ENCODE results near the gene DPP6. TPM values are rescaled to one million over a fixed set of nuclear protein-coding genes. Genes with fewer than 3 reads are reported as not detected.

DPP6 gene
- total RNA-seq, 1 experiment from 2014 or later = not detected

- Histone ChIP-seq H3K4me1 (replicated peaks; ENCODE audit: insufficient read depth) (no peaks in the 10 kb centered on the region), H3F3A (ENCODE audit: insufficient read depth, low read depth) (no peaks in the 10 kb centered on the region), H3K27ac (no peak overlapping the region), H3K9me2 (ENCODE audit: insufficient read depth) (no peaks in the 10 kb centered on the region), H3K36me3 (ENCODE audit: low read depth) (no peaks in the 10 kb centered on the region), H3K4me2 (no peak overlapping the region), H2AFZ (no peak overlapping the region), H3K9me3 (ENCODE audit: insufficient read depth, low read depth) (no peaks in the 10 kb centered on the region), H3K4me3 (no peak overlapping the region), H3K79me2 (ENCODE audit: low read depth) (no peaks in the 10 kb centered on the region), H4K20me1 (ENCODE audit: insufficient read depth) (no peaks in the 10 kb centered on the region), H3K27me3 (ENCODE audit: insufficient read depth, low read depth) (peaks cover 48% of the 10 kb centered on the region)
- no peak for DNase-seq
- no peak for TF ChIP-seq CTCF (conservative IDR thresholded peaks at IDR 0.05)
- POLR2A ChIA-PET (ENCODE audit: unreplicated experiment) = no interaction called here
- intact Hi-C loops (cut with micrococcal nuclease; ENCODE audit: unreplicated experiment) = no loop called here
- no TSS peak for BruUV-seq (replicated peaks)
- CTCF ChIA-PET = no interaction called here
Measured at GRCh38 chr7:154167807-154168206, 115.6 kb downstream of the DPP6 start.

DNA sequence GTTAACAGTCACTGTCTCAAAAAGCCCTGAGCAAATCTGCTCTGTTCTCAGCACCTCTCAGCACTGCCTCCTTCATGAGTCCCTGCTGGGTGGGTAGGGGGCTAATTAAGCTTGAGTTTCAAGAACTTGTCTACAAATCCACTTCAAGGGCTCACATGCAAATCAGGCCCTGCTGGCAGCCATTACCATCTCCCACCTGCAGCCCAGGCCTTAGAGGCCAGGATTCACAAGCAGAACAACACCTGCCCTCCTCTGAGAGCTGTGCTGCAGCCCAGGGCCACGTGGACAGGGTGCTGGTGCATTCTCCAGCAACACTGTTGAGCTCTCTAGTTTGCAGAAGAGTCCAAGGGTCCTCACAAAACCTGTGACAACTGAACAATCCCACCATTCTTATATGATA lies 119.2 kb downstream of the DPP6 start:
- H3K36me3 ChIP-seq (ENCODE audit: low read depth) = no peaks in the 10 kb centered on the region
- TF ChIP-seq CTCF (conservative IDR thresholded peaks at IDR 0.05) = no peak
- TF ChIP-seq EZH2 (IDR thresholded peaks at IDR 0.05; ENCODE audit: low read depth) = no peak
- BruUV-seq (replicated peaks) = no TSS peak
- no peak overlapping the region for H3K4me3 ChIP-seq
- H4K20me1 ChIP-seq (ENCODE audit: insufficient read depth) = no peaks in the 10 kb centered on the region
- H3K9me2 ChIP-seq (ENCODE audit: insufficient read depth) = no peaks in the 10 kb centered on the region
- no peaks in the 10 kb centered on the region for H3K9me3 ChIP-seq (ENCODE audit: insufficient read depth, low read depth)
- no peaks in the 10 kb centered on the region for H3K79me2 ChIP-seq (ENCODE audit: low read depth)
- H2AFZ ChIP-seq = no peak overlapping the region
- H3K4me1 ChIP-seq (replicated peaks; ENCODE audit: insufficient read depth) = no peaks in the 10 kb centered on the region
- CTCF ChIA-PET = no interaction called here
- intact Hi-C loops (cut with micrococcal nuclease; ENCODE audit: unreplicated experiment) = no loop called here
- no peak overlapping the region for H3K4me2 ChIP-seq
- POLR2A ChIA-PET (ENCODE audit: unreplicated experiment) = no interaction called here
- no peaks in the 10 kb centered on the region for H3F3A ChIP-seq (ENCODE audit: insufficient read depth, low read depth)
- peak in 1 of 2 experiments; percentile 8 for DNase-seq
- no peak overlapping the region for H3K27ac ChIP-seq
- peaks cover 70% of the 10 kb centered on the region for H3K27me3 ChIP-seq (ENCODE audit: insufficient read depth, low read depth)

DNA sequence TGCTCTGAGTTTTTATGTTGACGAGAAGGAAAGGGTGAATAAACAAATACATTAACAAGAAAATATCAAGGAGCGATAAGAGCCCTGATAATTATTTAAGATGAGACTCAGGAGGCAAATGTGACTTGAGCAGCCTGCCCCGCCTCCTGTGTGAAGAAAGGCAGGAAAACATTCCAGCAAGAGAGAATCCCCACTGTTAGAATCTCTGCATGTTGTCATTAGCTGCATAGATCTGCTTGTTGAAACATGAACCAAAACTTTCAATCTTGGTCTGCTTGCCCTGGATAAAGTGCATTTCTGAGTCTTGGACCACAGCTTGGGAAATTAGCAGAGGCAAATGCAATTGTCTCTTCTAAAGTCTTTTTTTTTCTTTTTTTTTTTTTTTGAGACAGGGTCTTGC lies 120.0 kb downstream of the DPP6 start:
- Histone ChIP-seq H3K9me3 (ENCODE audit: insufficient read depth, low read depth) (no peaks in the 10 kb centered on the region), H3K27me3 (ENCODE audit: insufficient read depth, low read depth) (peaks cover 69% of the 10 kb centered on the region), H3F3A (ENCODE audit: insufficient read depth, low read depth) (no peaks in the 10 kb centered on the region), H3K4me1 (replicated peaks; ENCODE audit: insufficient read depth) (no peaks in the 10 kb centered on the region), H4K20me1 (ENCODE audit: insufficient read depth) (no peaks in the 10 kb centered on the region), H2AFZ (no peak overlapping the region), H3K27ac (no peak overlapping the region), H3K4me3 (no peak overlapping the region), H3K4me2 (no peak overlapping the region), H3K36me3 (ENCODE audit: low read depth) (no peaks in the 10 kb centered on the region), H3K9me2 (ENCODE audit: insufficient read depth) (no peaks in the 10 kb centered on the region), H3K79me2 (ENCODE audit: low read depth) (no peaks in the 10 kb centered on the region)
- ChIA-PET POLR2A (ENCODE audit: unreplicated experiment) (no interaction called here), CTCF (no interaction called here)
- DNase-seq = no peak
- intact Hi-C loops (cut with micrococcal nuclease; ENCODE audit: unreplicated experiment) = no loop called here
- no peak for TF ChIP-seq EZH2 (IDR thresholded peaks at IDR 0.05; ENCODE audit: low read depth)
- TF ChIP-seq CTCF (conservative IDR thresholded peaks at IDR 0.05) = no peak
- BruUV-seq (replicated peaks) = no TSS peak
